PC-9 (cell line): ENCODE measurements around the gene CEP170. TPM values are rescaled to one million over a fixed set of nuclear protein-coding genes. Genes with fewer than 3 reads are reported as not detected.

Experiments used
- BruUV-seq: library from RNA; stranded (reverse); fragments of 400-500 nt; replicated peaks from 2 replicates; lab custom pipeline; 2021; lab: Mats Ljungman, UMichigan
- CTCF ChIA-PET: fragments of 300-600 bp; sonication (Branson Sonifier 250); formaldehyde crosslinking; loops from one replicate; lab custom pipeline; 2022; ENCODE audit warnings: antibody characterized with exemption; lab: Charles Lee
- POLR2A ChIA-PET: fragments of 300-600 bp; sonication (Branson Sonifier 250); formaldehyde crosslinking; loops from one replicate; lab custom pipeline; 2022; ENCODE audit warnings: antibody characterized with exemption; ENCODE audit not compliant: unreplicated experiment; lab: Charles Lee
- DNase-seq, 2 experiments: peaks; one replicate each; pipeline versions ENCODE4 v3.0.0 to v3.0.0-alpha.2; 2015 to 2022; ENCODE audit warnings: mixed read lengths in 1 of 2
- H2AFZ ChIP-seq: fragments of 200-600 bp; sonication (generic); 2 replicates; pipeline ENCODE4 v1.8.1; 2017; ENCODE audit warnings: antibody characterized with exemption
- H3F3A ChIP-seq: fragments of 200-600 bp; sonication (generic); 2 replicates; pipeline ENCODE4 v1.8.1; 2017; ENCODE audit warnings: antibody characterized with exemption, mild to moderate bottlenecking, low read depth; ENCODE audit not compliant: insufficient read depth
- H3K27ac ChIP-seq: fragments of 200-600 bp; sonication (generic); 2 replicates; pipeline ENCODE4 v1.6.1; 2016; ENCODE audit warnings: mixed run types
- H3K27me3 ChIP-seq: fragments of 200-600 bp; sonication (generic); 2 replicates; pipeline ENCODE4 v1.6.1; 2016; ENCODE audit warnings: low read depth, mixed run types; ENCODE audit not compliant: insufficient read depth
- H3K36me3 ChIP-seq: fragments of 200-600 bp; sonication (generic); 2 replicates; pipeline ENCODE4 v1.6.1; 2016; ENCODE audit warnings: low read depth, mixed run types
- H3K4me1 ChIP-seq: fragments of 200-600 bp; sonication (generic); replicated peaks from 2 replicates; pipeline ENCODE4 v1.6.1; 2016; ENCODE audit warnings: mixed run types; ENCODE audit not compliant: insufficient read depth
- H3K4me2 ChIP-seq: fragments of 200-600 bp; sonication (generic); 2 replicates; pipeline ENCODE4 v1.6.1; 2017; ENCODE audit warnings: mixed run types
- H3K4me3 ChIP-seq: fragments of 200-600 bp; sonication (generic); 2 replicates; pipeline ENCODE4 v1.6.1; 2016; ENCODE audit warnings: mixed run types
- H3K79me2 ChIP-seq: fragments of 200-600 bp; sonication (generic); 2 replicates; pipeline ENCODE4 v1.6.1; 2017; ENCODE audit warnings: low read depth, mixed run types
- H3K9me2 ChIP-seq: fragments of 200-600 bp; sonication (generic); 2 replicates; pipeline ENCODE4 v1.8.1; 2017; ENCODE audit warnings: mild to moderate bottlenecking; ENCODE audit not compliant: insufficient read depth
- H3K9me3 ChIP-seq: fragments of 200-600 bp; sonication (generic); 2 replicates; pipeline ENCODE4 v1.8.1; 2016; ENCODE audit warnings: low read depth; ENCODE audit not compliant: insufficient read depth
- H4K20me1 ChIP-seq: fragments of 200-600 bp; sonication (generic); 2 replicates; pipeline ENCODE4 v1.8.1; 2017; ENCODE audit not compliant: insufficient read depth
- CTCF ChIP-seq: fragments of 200-600 bp; sonication (generic); conservative IDR thresholded peaks from 2 replicates; pipeline ENCODE4 v1.6.1; 2017; ENCODE audit warnings: mixed run types, antibody characterized with exemption, mild to moderate bottlenecking, moderate library complexity
- EZH2 ChIP-seq: fragments of 200-600 bp; sonication (generic); IDR thresholded peaks from 2 replicates; pipeline ENCODE4 v1.8.0; 2017; ENCODE audit warnings: antibody characterized with exemption, low read depth
- intact Hi-C: fragments of 100-400 bp; cut with micrococcal nuclease; formaldehyde crosslinking; loops from one replicate; pipeline ENCODE4 v1.10.0; 2022; ENCODE audit not compliant: unreplicated experiment
- total RNA-seq: library from RNA; stranded (reverse); gene quantifications from 2 replicates; pipeline ENCODE4 v1.2.3, GENCODE V29; 2021

CEP170 gene
- total RNA-seq, 1 experiment from 2014 or later: 40.8 TPM

- ChIA-PET POLR2A (interaction anchor here (0.5 kb wide), 1 partner anchor 30 kb away, joined by 6 read pairs; no protein-coding TSS in a partner anchor), CTCF (no interaction called here)
- no peaks in the 10 kb centered on the region for H3K27me3 ChIP-seq
- H3F3A ChIP-seq: peaks cover 11% of the 10 kb centered on the region
- intact Hi-C loops: no loop called here
- DNase-seq: no peak
- no peak overlapping the region for H3K4me2 ChIP-seq
- TF ChIP-seq CTCF: no peak
- TF ChIP-seq EZH2: no peak
- no peaks in the 10 kb centered on the region for H4K20me1 ChIP-seq
- H3K9me3 ChIP-seq: 0 out of 2 replicates have a peak, but pooled peaks cover 3% of the 10 kb centered on the region
- H2AFZ ChIP-seq: no peak overlapping the region
- peaks cover 18% of the 10 kb centered on the region for H3K4me1 ChIP-seq
- no peaks in the 10 kb centered on the region for H3K9me2 ChIP-seq
- no peak overlapping the region for H3K4me3 ChIP-seq
- peaks cover 17% of the 10 kb centered on the region; the same call in 1 of the 2 replicates for H3K79me2 ChIP-seq
- H3K27ac ChIP-seq: no peak overlapping the region
- peaks cover 18% of the 10 kb centered on the region for H3K36me3 ChIP-seq
- BruUV-seq: no TSS peak
These were observed 18.4 kb upstream of the CEP170 start for GRCh38 chr1:243273506-243273905.

GRCh38 chr1:243272401-243272800 is 17.3 kb upstream of the CEP170 start:
- Histone ChIP-seq H4K20me1 (no peaks in the 10 kb centered on the region), H3K27me3 (no peaks in the 10 kb centered on the region), H3K4me2 (no peak overlapping the region), H3K9me3 (0 out of 2 replicates have a peak, but pooled peaks cover 3% of the 10 kb centered on the region), H3K36me3 (peaks cover 15% of the 10 kb centered on the region), H3K4me3 (no peak overlapping the region), H3K4me1 (peaks cover 29% of the 10 kb centered on the region), H3K79me2 (peaks cover 17% of the 10 kb centered on the region; the same call in 1 of the 2 replicates), H3K27ac (no peak overlapping the region), H3F3A (peaks cover 22% of the 10 kb centered on the region), H2AFZ (no peak overlapping the region), H3K9me2 (no peaks in the 10 kb centered on the region)
- BruUV-seq: no TSS peak
- ChIA-PET POLR2A (no interaction called here), CTCF (no interaction called here)
- DNase-seq: no peak
- TF ChIP-seq CTCF (no peak), EZH2 (no peak)
- intact Hi-C loops: no loop called here

- Histone ChIP-seq H3F3A (peaks cover 26% of the 10 kb centered on the region), H2AFZ (no peak overlapping the region), H3K79me2 (peaks cover 17% of the 10 kb centered on the region; the same call in 1 of the 2 replicates), H3K9me2 (no peaks in the 10 kb centered on the region), H3K27ac (no peak overlapping the region), H3K4me3 (no peak overlapping the region), H3K9me3 (0 out of 2 replicates have a peak, but pooled peaks cover under 1% of the 10 kb centered on the region), H4K20me1 (no peaks in the 10 kb centered on the region), H3K4me1 (peaks cover 33% of the 10 kb centered on the region), H3K27me3 (no peaks in the 10 kb centered on the region), H3K36me3 (peaks cover 15% of the 10 kb centered on the region), H3K4me2 (no peak overlapping the region)
- DNase-seq: no peak
- no TSS peak for BruUV-seq
- ChIA-PET CTCF (no interaction called here), POLR2A (no interaction called here)
- TF ChIP-seq EZH2: no peak
- TF ChIP-seq CTCF: no peak
- intact Hi-C loops: no loop called here
These were observed 16.9 kb upstream of the CEP170 start for GRCh38 chr1:243271996-243272395.
